SK-N-SH (cell line): ENCODE measurements around the gene AIFM3. TPM values are rescaled to one million over a fixed set of nuclear protein-coding genes. Genes with fewer than 3 reads are reported as not detected.
A peak's percentile ranks its signal among the peaks of the same experiment; 100 is the strongest.

ENCODE experiments used
- CTCF ChIA-PET: fragments of 300-600, 350-600 bp; formaldehyde crosslinking; extraction: SDS; loops from one replicate; lab custom pipeline; 2021; lab: Yijun Ruan, JAX
- POLR2A ChIA-PET: fragments of 350-600 bp; sonication (Branson Sonifier 250); formaldehyde crosslinking; extraction: SDS; loops from one replicate; lab custom pipeline; 2020; ENCODE audit warnings: antibody characterized with exemption, inconsistent platforms; lab: Yijun Ruan, JAX
- DNase-seq: peaks from one replicate; pipeline ENCODE4 v3.0.0; 2012
- H2AFZ ChIP-seq: fragments of 200-600 bp; sonication (generic); 2 replicates; pipeline ENCODE4 v1.8.1; 2016; ENCODE audit warnings: antibody characterized with exemption, mild to moderate bottlenecking, low read depth
- H3F3A ChIP-seq: fragments of 200-600 bp; sonication (generic); replicated peaks from 2 replicates; pipeline ENCODE3; 2016; ENCODE audit warnings: antibody characterized with exemption, mild to moderate bottlenecking; ENCODE audit not compliant: insufficient read depth
- H3K27ac ChIP-seq, 2 experiments: fragments of 200-500 bp in 1 of 2; fragments of 200-600 bp in 1 of 2; sonication (Bioruptor generic) in 1 of 2; sonication (generic), shearing (Covaris generic) in 1 of 2; 2 replicates each; pipeline versions ENCODE4 v1.5.1 to v1.6.1; 2014 to 2016; ENCODE audit warnings: low read depth in 2 of 2, inconsistent platforms in 1 of 2, low read length in 1 of 2, mild to moderate bottlenecking in 1 of 2, mixed read lengths in 1 of 2
- H3K27me3 ChIP-seq: fragments of 200-600 bp; sonication (generic), shearing (Covaris generic); 2 replicates; pipeline ENCODE4 v1.6.1; 2016; ENCODE audit warnings: mixed run types; ENCODE audit not compliant: insufficient read depth
- H3K36me3 ChIP-seq, 2 experiments: fragments of 200-500 bp in 1 of 2; fragments of 200-600 bp in 1 of 2; sonication (Bioruptor generic) in 1 of 2; sonication (generic) in 1 of 2; replicated peaks in 1 of 2; 2 replicates each; pipeline versions ENCODE3 to v1.5.1; 2014 to 2016; ENCODE audit warnings: low read length in 1 of 2, mild to moderate bottlenecking in 1 of 2; ENCODE audit not compliant: insufficient read depth in 2 of 2, control insufficient read depth in 1 of 2
- H3K4me1 ChIP-seq, 2 experiments: fragments of 200-500 bp in 1 of 2; fragments of 200-600 bp in 1 of 2; sonication (Bioruptor generic) in 1 of 2; sonication (generic), shearing (Covaris generic) in 1 of 2; 2 replicates each; pipeline versions ENCODE4 v1.5.1 to v1.6.1; 2014 to 2016; ENCODE audit warnings: low read depth in 1 of 2, low read length in 1 of 2, mixed run types in 1 of 2; ENCODE audit not compliant: insufficient read depth in 2 of 2, control insufficient read depth in 1 of 2
- H3K4me2 ChIP-seq: fragments of 200-600 bp; sonication (generic), shearing (Covaris generic); 2 replicates; pipeline ENCODE4 v1.6.1; 2017; ENCODE audit warnings: mixed run types
- H3K4me3 ChIP-seq, 2 experiments: fragments of 200-500 bp in 1 of 2; fragments of 200-600 bp in 1 of 2; sonication (Bioruptor generic) in 1 of 2; sonication (generic), shearing (Covaris generic) in 1 of 2; 2 replicates each; pipeline versions ENCODE4 v1.5.1 to v1.8.1; 2014 to 2016; ENCODE audit warnings: low read depth in 2 of 2, inconsistent platforms in 1 of 2, low read length in 1 of 2, mild to moderate bottlenecking in 1 of 2, mixed read lengths in 1 of 2, moderate library complexity in 1 of 2
- H3K79me2 ChIP-seq: fragments of 200-600 bp; sonication (generic); 2 replicates; pipeline ENCODE4 v1.8.1; 2017; ENCODE audit warnings: mild to moderate bottlenecking; ENCODE audit not compliant: insufficient read depth
- H3K9ac ChIP-seq: fragments of 200-600 bp; sonication (generic); 2 replicates; pipeline ENCODE4 v1.6.1; 2017; ENCODE audit warnings: mixed run types
- H3K9me2 ChIP-seq: fragments of 200-600 bp; sonication (generic); 2 replicates; pipeline ENCODE4 v1.6.1; 2017; ENCODE audit warnings: mixed run types
- H3K9me3 ChIP-seq: fragments of 200-600 bp; sonication (generic); 2 replicates; pipeline ENCODE4 v1.6.1; 2017; ENCODE audit warnings: mixed run types, mild to moderate bottlenecking, moderate library complexity
- H4K20me1 ChIP-seq: fragments of 200-600 bp; sonication (generic); 2 replicates; pipeline ENCODE4 v1.6.1; 2017; ENCODE audit warnings: mild to moderate bottlenecking, mixed run types; ENCODE audit not compliant: insufficient read depth
- CHD2 ChIP-seq: fragments of 150-350 bp; IDR thresholded peaks from 2 replicates; pipeline ENCODE4 v1.6.1; 2018; ENCODE audit warnings: low read length; ENCODE audit not compliant: partially characterized antibody
- FOSL2 ChIP-seq: IDR thresholded peaks from 2 replicates; pipeline ENCODE4 v1.4.0; 2012; ENCODE audit warnings: low read depth, mild to moderate bottlenecking, moderate library complexity, borderline replicate concordance
- FOXM1 ChIP-seq: IDR thresholded peaks from 2 replicates; pipeline ENCODE4 v1.4.0; 2012; ENCODE audit warnings: low read depth, mild to moderate bottlenecking
- JUND ChIP-seq: IDR thresholded peaks from 2 replicates; pipeline ENCODE4 v1.4.0; 2012
- MXI1 ChIP-seq: IDR thresholded peaks from 2 replicates; pipeline ENCODE4 v1.6.1; 2012; ENCODE audit warnings: mild to moderate bottlenecking, low read depth, low read length, improper control_type of control experiment
- NFIC ChIP-seq: IDR thresholded peaks from 2 replicates; pipeline ENCODE4 v1.4.0; 2012; ENCODE audit warnings: borderline replicate concordance
- NRF1 ChIP-seq: IDR thresholded peaks from 2 replicates; pipeline ENCODE4 v1.6.1; 2012; ENCODE audit warnings: low read depth, mild to moderate bottlenecking, low read length
- PBX3 ChIP-seq: IDR thresholded peaks from 2 replicates; pipeline ENCODE4; 2012
- RCOR1 ChIP-seq: fragments of 150-350 bp; IDR thresholded peaks from 2 replicates; pipeline ENCODE4 v1.6.1; 2017; ENCODE audit warnings: antibody characterized with exemption, low read length
- REST ChIP-seq: IDR thresholded peaks from 2 replicates; pipeline ENCODE4 v1.6.1; 2012; ENCODE audit warnings: mild to moderate bottlenecking, low read depth, low read length, moderate library complexity
- RFX5 ChIP-seq: IDR thresholded peaks from 2 replicates; pipeline ENCODE4 v1.6.1; 2012; ENCODE audit warnings: mild to moderate bottlenecking, improper control_type of control experiment, low read length
- RXRA ChIP-seq: IDR thresholded peaks from 2 replicates; pipeline ENCODE4 v1.4.0; 2012; ENCODE audit warnings: low read depth, mild to moderate bottlenecking, borderline replicate concordance
- TCF12 ChIP-seq: IDR thresholded peaks from 2 replicates; pipeline ENCODE4 v1.4.0; 2012
- USF1 ChIP-seq: IDR thresholded peaks from 2 replicates; pipeline ENCODE4 v1.4.0; 2012; ENCODE audit warnings: low read depth, borderline replicate concordance
- YY1 ChIP-seq: IDR thresholded peaks from 2 replicates; pipeline ENCODE4 v1.4.0; 2012; ENCODE audit warnings: low read depth, mild to moderate bottlenecking
- WGBS: methylation state at CpG from one replicate; pipeline ENCODE4 v1.1.6; 2017; ENCODE audit warnings: low lambda C conversion rate; 5-methylcytosine and 5-hydroxymethylcytosine counted together
- polyA plus RNA-seq, 3 experiments: library from polyadenylated mRNA; depleted of rRNA; stranded (reverse); fragments of >200 nt; gene quantifications; 2 replicates each; pipeline ENCODE4 v1.2.3, GENCODE V29; 2012
- TF ChIP-seq, protein P1 (sequence below): fragments of 150-350 bp; IDR thresholded peaks from 2 replicates; pipeline ENCODE4 v1.6.1; 2016; ENCODE audit warnings: mild to moderate bottlenecking, low read depth, low read length
- TF ChIP-seq, protein P2 (sequence below): fragments of 150-350 bp; IDR thresholded peaks from 2 replicates; pipeline ENCODE4 v1.6.1; 2017; ENCODE audit warnings: antibody characterized with exemption, low read length, low read depth, borderline replicate concordance

AIFM3 gene
- polyA plus RNA-seq, 1 of the 3 experiments (the other 2 are of a cell fraction) = 1.7 TPM

- peak overlapping the region; percentile 60; the same call in 1 of the 2 replicates for H2AFZ ChIP-seq
- H3K9me2 ChIP-seq = no peaks in the 10 kb centered on the region
- peak; percentile 69 for DNase-seq
These were observed 34.0 kb downstream of the AIFM3 start for GRCh38 chr22:21000987-21001600.

DNA sequence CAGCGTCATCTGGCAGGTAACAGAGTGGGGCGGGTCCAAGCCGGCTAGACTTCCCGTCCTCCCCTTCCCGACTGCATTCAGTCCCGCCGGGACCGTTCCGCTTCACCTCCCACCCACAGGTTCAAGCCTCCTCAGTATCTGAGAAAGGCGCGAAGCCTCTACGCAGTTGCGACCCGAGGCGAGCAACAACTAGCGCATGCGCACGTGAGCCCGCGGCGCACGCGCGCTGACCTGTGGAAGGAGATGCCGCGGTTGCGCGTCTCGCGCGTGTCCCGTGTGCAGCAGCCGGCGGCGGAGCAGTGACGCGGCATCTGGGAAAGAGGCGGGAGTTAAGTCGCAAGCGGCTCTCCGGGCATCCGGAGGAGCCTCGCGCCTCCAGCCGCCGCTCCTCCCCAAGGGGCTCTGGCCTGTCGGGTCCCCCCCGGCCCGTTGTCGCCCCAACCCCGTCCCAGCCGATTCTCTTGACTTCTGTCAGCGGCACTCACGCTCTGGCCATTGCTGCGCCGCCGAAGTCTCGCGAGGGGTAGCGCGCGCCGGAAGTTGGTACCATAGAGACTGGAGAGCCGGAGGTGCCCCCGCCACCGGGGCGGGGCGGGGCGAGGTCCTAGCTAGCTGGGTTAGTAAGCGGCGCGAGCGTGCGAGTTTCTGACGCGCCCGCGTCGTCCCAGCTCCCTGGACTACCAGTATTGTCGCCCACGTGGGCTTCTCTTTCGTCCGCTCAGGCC lies 34.7 kb downstream of the AIFM3 start, which contains the start of gene THAP7:
TSS of gene THAP7 (minus strand) at position 518 of the 725 bp plus-strand sequence. CDS start at position 311, 207 bp downstream.
- peaks cover 12 to 37% of the 10 kb centered on the region in 2 experiments; a peak in 3 of 4 replicates for H3K4me1 ChIP-seq
- H3K79me2 ChIP-seq = peaks cover 37% of the 10 kb centered on the region
- POLR2A ChIA-PET = interaction anchor here (0.6 to 3.3 kb wide), 9 partner anchors 11 to 116 kb away, joined by 3 to 34 read pairs (median 5); partner anchors contain the start of genes CRKL, LRRC74B, LZTR1 and P2RX6
- peak within 1 kb of the TSS; percentile 96 to 97 for H3K27ac ChIP-seq
- DNase-seq = peak; percentile 96
- H3K9me3 ChIP-seq = no peaks in the 10 kb centered on the region
- H3K9ac ChIP-seq = peak within 1 kb of the TSS; percentile 98
- peaks cover 16% of the 10 kb centered on the region for H3F3A ChIP-seq
- CTCF ChIA-PET = interaction anchor here (1.2 to 2.6 kb wide), 6 partner anchors 11 to 117 kb away, joined by 3 to 13 read pairs (median 9); partner anchors contain the start of gene LRRC74B
- H4K20me1 ChIP-seq = 0 out of 2 replicates have a peak, but pooled peaks cover 5% of the 10 kb centered on the region
- 3% methylated on average over 25 of the region's 83 CpGs for WGBS
- no peaks in the 10 kb centered on the region for H3K27me3 ChIP-seq
- H3K4me2 ChIP-seq = peak within 1 kb of the TSS; percentile 95
- peaks cover 7 to 26% of the 10 kb centered on the region in 2 experiments for H3K36me3 ChIP-seq
- peak within 1 kb of the TSS; percentile 82 to 96 for H3K4me3 ChIP-seq
- no peaks in the 10 kb centered on the region for H3K9me2 ChIP-seq
- peak within 1 kb of the TSS; percentile 60 for H2AFZ ChIP-seq
- TF ChIP-seq, protein P1, sequence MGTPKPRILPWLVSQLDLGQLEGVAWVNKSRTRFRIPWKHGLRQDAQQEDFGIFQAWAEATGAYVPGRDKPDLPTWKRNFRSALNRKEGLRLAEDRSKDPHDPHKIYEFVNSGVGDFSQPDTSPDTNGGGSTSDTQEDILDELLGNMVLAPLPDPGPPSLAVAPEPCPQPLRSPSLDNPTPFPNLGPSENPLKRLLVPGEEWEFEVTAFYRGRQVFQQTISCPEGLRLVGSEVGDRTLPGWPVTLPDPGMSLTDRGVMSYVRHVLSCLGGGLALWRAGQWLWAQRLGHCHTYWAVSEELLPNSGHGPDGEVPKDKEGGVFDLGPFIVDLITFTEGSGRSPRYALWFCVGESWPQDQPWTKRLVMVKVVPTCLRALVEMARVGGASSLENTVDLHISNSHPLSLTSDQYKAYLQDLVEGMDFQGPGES = no peak
- TF ChIP-seq USF1 (peak; percentile 53; the same call in 1 of the 2 replicates), NFIC (no peak), RCOR1 (no peak), REST (no peak), FOSL2 (no peak), MXI1 (peak; percentile 92), FOXM1 (no peak), NRF1 (peak; percentile 99), YY1 (peak; percentile 84), RFX5 (no peak), TCF12 (no peak), JUND (no peak), PBX3 (0 out of 2 replicates have a peak, but pooled peaks have one; percentile 9)
- TF ChIP-seq, protein P2, sequence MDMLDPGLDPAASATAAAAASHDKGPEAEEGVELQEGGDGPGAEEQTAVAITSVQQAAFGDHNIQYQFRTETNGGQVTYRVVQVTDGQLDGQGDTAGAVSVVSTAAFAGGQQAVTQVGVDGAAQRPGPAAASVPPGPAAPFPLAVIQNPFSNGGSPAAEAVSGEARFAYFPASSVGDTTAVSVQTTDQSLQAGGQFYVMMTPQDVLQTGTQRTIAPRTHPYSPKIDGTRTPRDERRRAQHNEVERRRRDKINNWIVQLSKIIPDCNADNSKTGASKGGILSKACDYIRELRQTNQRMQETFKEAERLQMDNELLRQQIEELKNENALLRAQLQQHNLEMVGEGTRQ = no peak

More at GRCh38 chr22:21000987-21001600, 34.0 kb downstream of the AIFM3 start:
- Histone ChIP-seq H4K20me1 (0 out of 2 replicates have a peak, but pooled peaks cover 5% of the 10 kb centered on the region), H3F3A (peaks cover 16% of the 10 kb centered on the region), H3K27me3 (no peaks in the 10 kb centered on the region), H3K79me2 (peaks cover 37% of the 10 kb centered on the region), H3K4me2 (peak overlapping the region; percentile 95), H3K9ac (peak overlapping the region; percentile 98), H3K36me3 (peaks cover 7 to 33% of the 10 kb centered on the region in 2 experiments), H3K4me1 (peaks cover 12 to 37% of the 10 kb centered on the region in 2 experiments; a peak in 3 of 4 replicates), H3K9me3 (no peaks in the 10 kb centered on the region), H3K4me3 (peak overlapping the region; percentile 82 to 96), H3K27ac (peak overlapping the region; percentile 96 to 97; a peak in 3 of 4 replicates)
- 3% methylated on average over 17 of the region's 26 CpGs for WGBS
- ChIA-PET POLR2A (interaction anchor here (1.0 to 3.3 kb wide), 4 partner anchors 11 to 115 kb away, joined by 3 to 18 read pairs (median 8); partner anchors contain the start of genes LZTR1 and P2RX6), CTCF (interaction anchor here (1.4 to 2.7 kb wide), 3 partner anchors 11 to 116 kb away, joined by 6 to 13 read pairs (median 11); no protein-coding TSS in a partner anchor)
- no peak for TF ChIP-seq RXRA
- TF ChIP-seq CHD2 = no peak
- TF ChIP-seq RCOR1 = no peak
- peak; percentile 14; the same call in 1 of the 2 replicates for TF ChIP-seq NFIC
